Natural killer cell (primary cell): ENCODE data around the gene SAPCD2. TPM values are rescaled to one million over a fixed set of nuclear protein-coding genes. Genes with fewer than 3 reads are reported as not detected.

Experiments
- ATAC-seq, 3 donors: fragments of 150-1000 bp in 2 of 3; fragments of 200-7000 bp in 1 of 3; cut with Tn5 transposase; 1 replicate in 1 of 3; 2 replicates in 2 of 3; pipeline ENCODE4 v1.10.0; 2021; ENCODE audit warnings: mild to moderate bottlenecking in 2 of 3, moderate library complexity in 2 of 3
- DNase-seq, 2 donors: peaks; one replicate each; pipeline versions ENCODE4 v3.0.0 to v3.0.0-alpha.2; 2013 to 2021; ENCODE audit warnings: mixed read lengths in 1 of 2
- H3K27ac ChIP-seq: one replicate; pipeline ENCODE4 v1.5.1; 2013; ENCODE audit warnings: mild to moderate bottlenecking, low read length
- H3K27me3 ChIP-seq: one replicate; pipeline ENCODE4 v1.6.1; 2013; ENCODE audit warnings: low read length; ENCODE audit not compliant: control insufficient read depth, insufficient read depth
- H3K36me3 ChIP-seq: one replicate; pipeline ENCODE4 v1.6.1; 2013; ENCODE audit warnings: low read length; ENCODE audit not compliant: control insufficient read depth, insufficient read depth
- H3K4me1 ChIP-seq: one replicate; pipeline ENCODE4 v1.6.1; 2013; ENCODE audit warnings: low read length; ENCODE audit not compliant: control insufficient read depth, insufficient read depth
- H3K4me3 ChIP-seq: one replicate; pipeline ENCODE4 v1.5.1; 2013; ENCODE audit warnings: low read length
- H3K9me3 ChIP-seq: one replicate; pipeline ENCODE4 v1.6.1; 2013; ENCODE audit warnings: low read length; ENCODE audit not compliant: control insufficient read depth, insufficient read depth
- H3K27ac Mint-ChIP-seq, 2 donors: one replicate each; pipeline ENCODE4 v1.8.0; 2022; ENCODE audit warnings: mild to moderate bottlenecking in 2 of 2, mixed read lengths in 2 of 2, moderate library complexity in 1 of 2
- H3K27me3 Mint-ChIP-seq, 2 donors: one replicate each; pipeline ENCODE4 v1.8.0; 2022; ENCODE audit warnings: low read depth in 2 of 2, mixed read lengths in 2 of 2
- H3K36me3 Mint-ChIP-seq: one replicate; pipeline ENCODE4 v1.8.0; 2022; ENCODE audit warnings: mixed read lengths
- H3K4me1 Mint-ChIP-seq, 2 donors: one replicate each; pipeline ENCODE4 v1.8.0; 2022; ENCODE audit warnings: mixed read lengths in 2 of 2
- H3K4me3 Mint-ChIP-seq: one replicate; pipeline ENCODE4 v1.8.0; 2022; ENCODE audit warnings: mild to moderate bottlenecking, moderate library complexity, mixed read lengths
- H3K9me3 Mint-ChIP-seq, 2 donors: one replicate each; pipeline ENCODE4 v1.8.0; 2022; ENCODE audit warnings: mixed read lengths in 2 of 2
- WGBS: methylation state at CpG from one replicate; pipeline ENCODE4 v1.1.7; 2013; ENCODE audit warnings: missing lambda C conversion rate; ENCODE audit not compliant: insufficient coverage; 5-methylcytosine and 5-hydroxymethylcytosine counted together
- intact Hi-C: fragments of 100-400 bp; cut with micrococcal nuclease; formaldehyde crosslinking; loops from one replicate; pipeline ENCODE4 v1.14.2; 2022
- total RNA-seq, 4 donors: library from RNA; stranded (reverse); fragments of 120-200 nt in 1 of 4; gene quantifications; one replicate each; pipeline versions ENCODE4 v1.2.3 to v1.2.4, GENCODE V29; 2013 to 2022
- TF ChIP-seq, protein P1 (sequence below): fragments of 200-600 bp; IDR thresholded peaks from one replicate; pipeline ENCODE4 v1.8.0; 2022; ENCODE audit warnings: antibody characterized with exemption

SAPCD2 gene
- total RNA-seq, 3 donors from 2014 or later (not counting 1 experiment from before 2014, with no cell fraction given), result 0.59 to 2.6 (median 1.0) TPM

DNA sequence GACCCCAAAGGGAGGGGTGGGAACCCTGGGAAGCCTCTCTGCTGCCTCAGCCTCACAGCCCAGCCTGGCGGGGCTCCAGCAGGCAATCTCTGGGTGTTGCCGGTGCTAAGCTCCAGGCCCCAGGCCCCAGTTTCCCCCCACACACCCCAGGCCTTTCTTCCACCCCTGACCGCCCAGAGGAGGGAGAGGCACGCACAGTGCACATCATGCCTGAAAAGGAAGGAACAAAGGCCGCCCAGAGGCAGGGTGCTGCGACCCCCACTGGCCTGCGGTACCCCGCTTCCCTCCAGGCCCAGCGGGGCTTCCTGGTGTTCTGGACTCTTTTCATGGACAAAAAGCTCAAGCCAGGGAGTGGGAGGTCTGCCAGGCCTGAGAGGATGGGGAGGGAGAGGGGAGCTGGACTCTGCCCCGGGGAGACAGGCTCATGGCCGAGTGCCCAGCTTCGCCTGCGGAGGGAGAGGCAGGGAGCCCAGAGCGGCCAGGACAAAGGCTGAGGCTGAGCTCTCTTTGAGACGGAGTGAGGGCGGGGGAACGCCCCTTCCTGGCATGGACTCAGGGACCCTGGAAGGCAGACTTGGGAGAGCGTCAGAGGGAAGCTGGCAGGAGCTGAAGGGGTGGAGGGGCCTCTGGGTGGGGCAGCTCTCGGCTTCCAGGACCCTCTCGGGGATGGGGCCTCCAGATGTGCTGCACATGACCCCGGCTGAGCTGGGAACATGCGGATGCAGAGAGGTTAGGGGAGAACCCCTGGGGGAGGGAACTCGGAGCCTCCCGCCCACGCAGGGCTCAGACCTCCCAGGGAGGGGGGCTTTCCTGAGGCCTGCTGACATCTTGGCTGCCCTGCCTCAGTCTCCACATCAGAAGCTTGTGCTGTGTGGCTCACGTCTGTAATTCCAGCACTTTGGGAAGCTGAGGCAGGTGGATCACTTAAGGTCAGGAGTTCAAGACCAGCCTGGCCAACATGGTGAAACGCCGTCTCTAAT, 14.7 kb downstream of the SAPCD2 start:
- Histone ChIP-seq H3K9me3 (no peaks in the 10 kb centered on the region), H3K27me3 (peaks cover 24% of the 10 kb centered on the region), H3K36me3 (no peaks in the 10 kb centered on the region), H3K4me1 (peaks cover 16% of the 10 kb centered on the region), H3K27ac (no peak overlapping the region), H3K4me3 (no peak overlapping the region)
- intact Hi-C loops, result no loop called here
- no peak for DNase-seq
- WGBS, result 85% methylated on average over 28 of the region's 28 CpGs
- Mint-ChIP-seq H3K4me1 (no peaks in the 10 kb centered on the region), H3K9me3 (no peaks in the 10 kb centered on the region), H3K27ac (no peak overlapping the region), H3K4me3 (no peak overlapping the region), H3K36me3 (no peaks in the 10 kb centered on the region), H3K27me3 (peaks cover 0 to 11% of the 10 kb centered on the region in 2 donors)
- no peak for ATAC-seq
- TF ChIP-seq, protein P1, sequence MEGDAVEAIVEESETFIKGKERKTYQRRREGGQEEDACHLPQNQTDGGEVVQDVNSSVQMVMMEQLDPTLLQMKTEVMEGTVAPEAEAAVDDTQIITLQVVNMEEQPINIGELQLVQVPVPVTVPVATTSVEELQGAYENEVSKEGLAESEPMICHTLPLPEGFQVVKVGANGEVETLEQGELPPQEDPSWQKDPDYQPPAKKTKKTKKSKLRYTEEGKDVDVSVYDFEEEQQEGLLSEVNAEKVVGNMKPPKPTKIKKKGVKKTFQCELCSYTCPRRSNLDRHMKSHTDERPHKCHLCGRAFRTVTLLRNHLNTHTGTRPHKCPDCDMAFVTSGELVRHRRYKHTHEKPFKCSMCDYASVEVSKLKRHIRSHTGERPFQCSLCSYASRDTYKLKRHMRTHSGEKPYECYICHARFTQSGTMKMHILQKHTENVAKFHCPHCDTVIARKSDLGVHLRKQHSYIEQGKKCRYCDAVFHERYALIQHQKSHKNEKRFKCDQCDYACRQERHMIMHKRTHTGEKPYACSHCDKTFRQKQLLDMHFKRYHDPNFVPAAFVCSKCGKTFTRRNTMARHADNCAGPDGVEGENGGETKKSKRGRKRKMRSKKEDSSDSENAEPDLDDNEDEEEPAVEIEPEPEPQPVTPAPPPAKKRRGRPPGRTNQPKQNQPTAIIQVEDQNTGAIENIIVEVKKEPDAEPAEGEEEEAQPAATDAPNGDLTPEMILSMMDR, result no peak

GRCh38 chr9:137054932-137055384, 15.4 kb downstream of the SAPCD2 start:
- Mint-ChIP-seq H3K4me3 (no peak overlapping the region), H3K27me3 (peaks cover under 1 to 15% of the 10 kb centered on the region in 2 donors), H3K36me3 (no peaks in the 10 kb centered on the region), H3K4me1 (no peaks in the 10 kb centered on the region), H3K9me3 (no peaks in the 10 kb centered on the region), H3K27ac (no peak overlapping the region)
- WGBS, result 93% methylated on average over 17 of the region's 17 CpGs
- Histone ChIP-seq H3K9me3 (no peaks in the 10 kb centered on the region), H3K4me3 (no peak overlapping the region), H3K27ac (no peak overlapping the region), H3K36me3 (no peaks in the 10 kb centered on the region), H3K27me3 (peaks cover 27% of the 10 kb centered on the region), H3K4me1 (peaks cover 16% of the 10 kb centered on the region)
- ATAC-seq (no peak), DNase-seq (no peak)
- intact Hi-C loops, result no loop called here
- TF ChIP-seq, protein P1, result no peak

GRCh38 chr9:137053944-137054931, 16.1 kb downstream of the SAPCD2 start, which contains the start of gene ENTPD2:
Gene ENTPD2, minus strand, starts transcription at chr9:137054061. Its CDS starts 64 bp downstream, at chr9:137053997.
- Mint-ChIP-seq H3K9me3 (no peaks in the 10 kb centered on the region), H3K27ac (no peak within 1 kb of the TSS), H3K4me3 (peak within 1 kb of the TSS; percentile 21), H3K27me3 (peaks cover 7 to 22% of the 10 kb centered on the region in 2 donors), H3K36me3 (no peaks in the 10 kb centered on the region), H3K4me1 (no peaks in the 10 kb centered on the region)
- TF ChIP-seq, protein P1, result no peak
- H3K36me3 ChIP-seq, result no peaks in the 10 kb centered on the region
- H3K27me3 ChIP-seq, result peaks cover 34% of the 10 kb centered on the region
- no peak within 1 kb of the TSS for H3K27ac ChIP-seq
- intact Hi-C loops, result no loop called here
- H3K4me3 ChIP-seq, result no peak within 1 kb of the TSS
- DNase-seq (peak in 1 of 2 donors; percentile 62), ATAC-seq (peak; percentile 31 to 64 (median 60))
- H3K9me3 ChIP-seq, result no peaks in the 10 kb centered on the region
- peaks cover 16% of the 10 kb centered on the region for H3K4me1 ChIP-seq
- 20% methylated on average over 90 of the region's 90 CpGs for WGBS
